Stimulated activated CD4-positive, alpha-beta T cell treated with anti-CD3 and anti-CD28 coated beads, Interleukin-4, amount 100 ng/mL, for 48 hours (primary cell): ENCODE measurements around the gene DCST2.

ENCODE experiments used
- DNase-seq, 2 donors: peaks; one replicate each; pipeline ENCODE4 v3.0.0-alpha.2; 2020; ENCODE audit warnings: low read depth in 2 of 2

DCST2 gene

GRCh38 chr1:155033524-155033923, at the start of gene DCST2, which contains the start of gene DCST1:
TSS of gene DCST2 (minus strand) at chr1:155033781. CDS start at chr1:155033701, 80 bp downstream.
TSS of gene DCST1 (plus strand) at chr1:155033824. CDS start at chr1:155034037, 213 bp downstream.
- no peak for DNase-seq

GRCh38 chr1:155083052-155083541, 49.5 kb upstream of the DCST2 start:
- no peak for DNase-seq

- no peak for DNase-seq
Observed at GRCh38 chr1:155082301-155083051, 48.9 kb upstream of the DCST2 start.

GRCh38 chr1:155081472-155082300, 48.1 kb upstream of the DCST2 start:
- DNase-seq, result no peak

- DNase-seq, result no peak
Observed at GRCh38 chr1:155080312-155081228, 47.0 kb upstream of the DCST2 start.

- DNase-seq, result no peak
Observed at GRCh38 chr1:155079487-155080311, 46.1 kb upstream of the DCST2 start.

- no peak for DNase-seq
Observed at GRCh38 chr1:155079210-155079486, 45.6 kb upstream of the DCST2 start.

- DNase-seq, result no peak
Observed at GRCh38 chr1:155078469-155079209, 45.1 kb upstream of the DCST2 start, which contains the start of gene EFNA3. TSS of gene EFNA3 (plus strand) at chr1:155078837. CDS start at chr1:155078942, 105 bp downstream.

GRCh38 chr1:155077758-155078445, 44.3 kb upstream of the DCST2 start:
- no peak for DNase-seq

- DNase-seq, result no peak
Observed at GRCh38 chr1:155077346-155077745, 43.8 kb upstream of the DCST2 start.

GRCh38 chr1:155076371-155076770, 42.8 kb upstream of the DCST2 start:
- no peak for DNase-seq

- no peak for DNase-seq
Observed at GRCh38 chr1:155075535-155075934, 42.0 kb upstream of the DCST2 start.

GRCh38 chr1:155073377-155074242, 40.0 kb upstream of the DCST2 start:
- DNase-seq, result no peak

- DNase-seq, result no peak
Observed at GRCh38 chr1:155072531-155073289, 39.1 kb upstream of the DCST2 start.

GRCh38 chr1:155071701-155072100, 38.1 kb upstream of the DCST2 start:
- no peak for DNase-seq

- peak; percentile 68 to 69 for DNase-seq
Observed at GRCh38 chr1:155070721-155071569, 37.4 kb upstream of the DCST2 start.

- no peak for DNase-seq
Observed at GRCh38 chr1:155070158-155070621, 36.6 kb upstream of the DCST2 start.
